Muscle layer of colon (tissue), 2 donors: ENCODE data around the gene CLSTN2.

Experiments
- H3K27ac ChIP-seq: one replicate; pipeline ENCODE4 v1.7.0; 2013; ENCODE audit warnings: low read depth, mild to moderate bottlenecking, low read length, moderate library complexity
- H3K27me3 ChIP-seq, 2 donors: one replicate each; pipeline ENCODE4 v1.7.0; 2013; ENCODE audit warnings: low read length in 2 of 2, mild to moderate bottlenecking in 2 of 2; ENCODE audit not compliant: insufficient read depth in 2 of 2, control insufficient read depth in 1 of 2
- H3K36me3 ChIP-seq: one replicate; pipeline ENCODE4 v1.7.0; 2013; ENCODE audit warnings: mild to moderate bottlenecking, low read length; ENCODE audit not compliant: insufficient read depth
- H3K4me1 ChIP-seq: one replicate; pipeline ENCODE4 v1.7.0; 2013; ENCODE audit warnings: mild to moderate bottlenecking, low read length; ENCODE audit not compliant: insufficient read depth
- H3K4me3 ChIP-seq, 2 donors: one replicate each; pipeline ENCODE4 v1.7.0; 2013; ENCODE audit warnings: low read length in 2 of 2, low read depth in 1 of 2, mild to moderate bottlenecking in 1 of 2, moderate library complexity in 1 of 2
- H3K9ac ChIP-seq: one replicate; pipeline ENCODE4 v1.7.0; 2013; ENCODE audit warnings: low read length
- H3K9me3 ChIP-seq: one replicate; pipeline ENCODE4 v1.7.0; 2013; ENCODE audit warnings: mild to moderate bottlenecking, low read length
- donor health status: abdominal sarcoma.
- donor health status: Adenocarcinoma of cecum.

Gene CLSTN2

DNA sequence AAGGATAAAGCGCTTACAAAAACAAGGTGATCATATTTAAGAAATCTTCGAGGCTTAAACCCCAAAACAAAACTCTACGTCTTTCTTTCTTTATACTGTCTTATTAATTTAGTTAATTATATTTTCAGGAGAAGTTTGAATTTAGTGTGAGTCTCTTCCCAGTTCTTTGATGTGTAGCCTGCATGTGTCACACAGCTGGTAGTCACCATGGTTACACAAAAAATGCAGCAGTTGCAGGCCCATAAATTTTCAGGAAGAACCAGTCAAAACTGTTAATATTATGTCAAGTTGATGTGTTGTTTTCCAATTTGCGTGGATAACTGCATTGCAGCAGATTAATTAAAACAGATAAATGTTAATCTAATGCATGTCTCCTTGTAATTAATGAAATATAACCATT lies 10.4 kb downstream of the CLSTN2 start:
- no peak overlapping the region for H3K27ac ChIP-seq

DNA sequence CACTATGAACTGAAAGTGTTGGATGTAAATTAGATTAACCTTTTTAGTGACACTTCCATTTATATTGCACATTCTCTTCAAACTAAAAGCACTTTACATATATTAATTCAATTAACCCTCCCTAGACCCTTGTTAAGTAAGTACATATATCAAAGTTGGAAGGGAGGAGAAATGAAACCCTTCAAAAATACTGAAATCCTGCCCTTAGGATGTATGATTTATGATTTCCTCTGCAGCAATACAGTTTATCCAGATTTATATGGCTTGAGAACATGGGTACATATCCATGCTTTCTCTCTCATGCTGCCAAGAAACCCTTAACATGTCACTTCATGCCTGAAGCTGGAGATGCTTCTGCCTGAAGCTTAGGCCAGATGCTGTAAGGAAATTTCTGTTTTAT lies 11.0 kb downstream of the CLSTN2 start:
- H3K27me3 ChIP-seq = peaks cover 0 to 5% of the 10 kb centered on the region in 2 donors
- H3K9ac ChIP-seq = no peak overlapping the region
- H3K4me1 ChIP-seq = no peaks in the 10 kb centered on the region
- no peaks in the 10 kb centered on the region for H3K36me3 ChIP-seq
- H3K27ac ChIP-seq = no peak overlapping the region
- no peaks in the 10 kb centered on the region for H3K9me3 ChIP-seq
- no peak overlapping the region for H3K4me3 ChIP-seq

More for the DNA sequence above, 10.4 kb downstream of the CLSTN2 start:
- Histone ChIP-seq H3K4me1 (no peaks in the 10 kb centered on the region), H3K27me3 (peaks cover 0 to 5% of the 10 kb centered on the region in 2 donors), H3K4me3 (no peak overlapping the region), H3K36me3 (no peaks in the 10 kb centered on the region), H3K9ac (no peak overlapping the region), H3K9me3 (no peaks in the 10 kb centered on the region)

DNA sequence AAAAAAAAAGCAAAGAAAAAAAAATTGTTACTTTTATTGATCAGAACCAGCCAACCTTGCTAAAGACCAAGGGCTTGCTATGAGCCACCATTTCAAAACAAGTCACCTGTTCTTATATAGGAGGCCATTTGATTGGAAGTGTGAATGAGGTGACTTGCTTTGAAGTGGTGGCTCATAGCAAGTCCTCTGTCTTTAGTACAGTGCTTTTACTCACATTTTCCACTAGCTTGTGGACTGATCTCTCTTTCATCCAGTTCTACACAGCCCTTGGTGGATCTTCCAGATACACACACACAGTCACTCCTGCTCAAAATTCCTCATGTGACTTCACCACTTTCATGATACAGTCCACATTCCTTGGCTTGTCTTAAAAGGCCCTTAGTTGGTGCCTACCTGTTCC lies 13.5 kb downstream of the CLSTN2 start:
- H3K4me1 ChIP-seq = no peaks in the 10 kb centered on the region
- H3K27me3 ChIP-seq = peaks cover 0 to 5% of the 10 kb centered on the region in 2 donors
- no peak overlapping the region for H3K4me3 ChIP-seq
- H3K9ac ChIP-seq = no peak overlapping the region
- H3K27ac ChIP-seq = no peak overlapping the region
- no peaks in the 10 kb centered on the region for H3K9me3 ChIP-seq
- no peaks in the 10 kb centered on the region for H3K36me3 ChIP-seq

DNA sequence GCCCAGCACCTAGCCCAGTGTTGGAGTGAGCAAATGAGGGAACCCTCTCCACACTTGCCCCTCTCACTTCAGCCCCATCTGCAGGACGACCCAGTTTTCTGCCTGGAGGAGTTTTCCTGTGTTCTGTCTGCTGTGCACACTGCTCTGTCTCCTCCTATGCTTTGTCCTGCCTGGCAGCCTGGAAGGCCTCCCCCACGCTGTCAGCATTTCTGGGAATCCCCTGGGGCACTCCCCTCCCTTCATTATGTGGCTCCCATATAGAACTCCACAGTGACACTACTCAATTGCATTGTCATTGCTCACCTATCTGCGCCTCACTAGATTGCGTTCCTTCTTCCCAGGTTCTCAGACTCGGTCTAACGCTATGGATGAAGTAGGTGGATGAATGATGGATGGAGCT lies 13.9 kb downstream of the CLSTN2 start:
- H3K36me3 ChIP-seq = no peaks in the 10 kb centered on the region
- no peak overlapping the region for H3K9ac ChIP-seq
- H3K27ac ChIP-seq = no peak overlapping the region
- H3K27me3 ChIP-seq = peaks cover 0 to 5% of the 10 kb centered on the region in 2 donors
- no peaks in the 10 kb centered on the region for H3K9me3 ChIP-seq
- no peaks in the 10 kb centered on the region for H3K4me1 ChIP-seq
- H3K4me3 ChIP-seq = no peak overlapping the region

DNA sequence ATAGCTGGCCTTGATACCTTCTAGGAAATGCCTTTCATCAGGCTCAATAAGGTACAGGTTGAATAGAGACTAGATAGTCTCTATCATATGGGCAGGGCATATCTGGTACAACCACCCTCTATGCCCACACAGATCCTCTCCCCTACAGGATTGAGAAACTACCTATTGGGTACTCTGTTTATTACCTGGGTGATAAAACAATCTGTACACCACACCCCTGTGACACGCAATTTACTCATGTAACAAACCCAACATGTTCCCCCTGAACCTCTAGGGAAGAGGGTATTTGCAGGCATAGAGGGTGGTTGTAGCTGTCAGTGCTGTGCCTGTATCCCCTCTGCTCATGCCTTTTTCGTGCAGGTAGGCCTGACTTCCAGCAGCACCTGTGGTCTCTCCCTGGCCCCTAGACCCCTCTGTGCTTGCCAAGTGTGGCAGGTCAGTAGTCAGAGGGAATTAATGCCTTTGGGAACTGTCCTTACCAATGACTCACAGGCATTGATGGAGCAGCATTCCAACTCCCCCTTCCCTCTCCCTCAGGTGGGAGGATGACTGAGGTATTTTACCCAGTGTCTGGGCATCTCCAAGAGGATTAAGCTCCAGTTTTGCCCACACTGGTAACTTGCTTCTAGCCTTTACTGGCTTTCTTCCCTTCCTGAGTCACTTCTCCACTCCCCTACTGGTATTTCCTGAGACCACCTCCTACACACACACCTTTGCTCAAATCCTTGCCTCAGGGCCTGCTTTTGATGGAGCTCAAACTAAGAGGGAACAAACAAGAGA lies 18.3 kb downstream of the CLSTN2 start:
- no peaks in the 10 kb centered on the region for H3K4me1 ChIP-seq
- no peak overlapping the region for H3K4me3 ChIP-seq
- H3K9ac ChIP-seq = no peak overlapping the region
- no peaks in the 10 kb centered on the region for H3K9me3 ChIP-seq
- H3K27me3 ChIP-seq = no peaks in the 10 kb centered on the region
- no peaks in the 10 kb centered on the region for H3K36me3 ChIP-seq
- H3K27ac ChIP-seq = no peak overlapping the region

DNA sequence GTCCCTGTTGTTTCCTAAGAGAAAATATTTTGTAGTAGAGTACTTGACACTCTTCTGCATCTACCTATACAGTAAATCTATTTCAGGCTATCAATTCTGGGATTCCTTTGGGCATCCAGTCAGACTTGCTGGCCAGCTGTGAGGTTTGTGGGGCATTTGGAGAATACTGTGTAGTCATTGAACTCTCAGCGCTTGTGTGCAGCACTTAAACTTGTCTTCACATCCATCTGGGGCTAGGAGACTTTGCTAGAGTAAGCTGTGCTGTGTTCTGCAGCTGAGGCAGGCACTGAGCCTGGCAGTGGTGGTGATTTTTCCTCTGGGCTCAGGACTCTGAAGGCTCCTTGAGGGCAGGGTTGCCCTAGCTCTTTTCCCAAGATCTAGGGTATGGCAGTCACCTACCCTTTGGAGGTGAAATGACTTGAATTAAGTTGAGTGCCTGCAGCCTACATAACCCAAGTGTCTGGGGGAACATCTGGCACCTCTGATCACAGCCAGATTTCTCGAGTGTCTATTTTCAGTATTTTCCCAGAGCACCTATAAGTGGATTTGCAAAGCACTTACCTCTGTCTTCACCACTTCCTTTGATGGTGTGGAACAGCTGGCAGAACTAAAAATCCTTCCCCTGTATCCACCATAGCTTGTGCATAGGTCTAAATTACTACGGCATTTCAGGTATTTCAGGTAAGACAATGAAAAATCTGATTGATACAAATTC lies 19.3 kb downstream of the CLSTN2 start:
- H3K36me3 ChIP-seq = no peaks in the 10 kb centered on the region
- H3K27me3 ChIP-seq = no peaks in the 10 kb centered on the region
- H3K4me3 ChIP-seq = no peak overlapping the region
- no peak overlapping the region for H3K9ac ChIP-seq
- no peak overlapping the region for H3K27ac ChIP-seq
- H3K9me3 ChIP-seq = no peaks in the 10 kb centered on the region
- no peaks in the 10 kb centered on the region for H3K4me1 ChIP-seq

DNA sequence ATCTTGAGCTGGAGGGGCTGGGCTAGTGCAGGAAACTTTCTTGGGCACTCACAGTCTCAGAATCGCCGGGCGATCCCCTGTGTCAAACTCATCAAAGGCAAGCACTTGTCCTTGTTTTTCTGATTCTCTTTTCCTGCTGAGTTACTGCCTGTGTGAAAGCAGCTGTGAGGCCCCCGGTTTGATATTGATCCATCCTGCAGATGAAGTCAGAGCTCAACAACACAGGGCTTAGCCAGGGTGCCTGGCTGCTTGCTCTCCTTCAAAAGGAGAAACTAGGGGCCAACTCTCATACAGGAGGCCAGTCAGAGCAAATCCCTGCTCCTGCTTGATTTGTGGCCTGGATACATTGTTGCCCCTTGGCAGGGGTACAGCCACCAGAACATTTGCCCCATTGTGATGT lies 22.9 kb downstream of the CLSTN2 start:
- no peaks in the 10 kb centered on the region for H3K4me1 ChIP-seq
- H3K9ac ChIP-seq = no peak overlapping the region
- no peaks in the 10 kb centered on the region for H3K9me3 ChIP-seq

DNA sequence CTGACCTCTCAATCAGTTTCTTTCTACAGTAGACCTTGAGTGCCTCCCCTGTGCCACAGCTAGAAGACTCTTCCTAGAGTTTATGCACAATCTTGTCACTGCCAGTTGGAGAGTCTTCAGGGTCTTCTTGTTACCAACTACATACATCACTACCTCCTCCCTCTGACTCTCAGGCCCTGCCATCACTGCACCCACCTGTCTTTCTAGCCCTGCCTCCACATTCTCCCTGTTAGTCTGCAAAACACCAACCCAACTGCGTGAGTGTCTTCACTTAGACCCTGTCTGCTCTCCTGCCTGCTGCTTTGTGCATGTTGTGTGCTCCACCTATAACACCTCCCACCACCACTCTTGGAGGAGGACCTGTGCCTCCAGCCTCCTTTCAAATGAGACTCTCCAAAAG lies 34.4 kb downstream of the CLSTN2 start:
- no peaks in the 10 kb centered on the region for H3K4me1 ChIP-seq
- no peak overlapping the region for H3K27ac ChIP-seq
- H3K36me3 ChIP-seq = no peaks in the 10 kb centered on the region
- H3K27me3 ChIP-seq = no peaks in the 10 kb centered on the region
- H3K4me3 ChIP-seq = no peak overlapping the region
- no peak overlapping the region for H3K9ac ChIP-seq
- no peaks in the 10 kb centered on the region for H3K9me3 ChIP-seq

More for the DNA sequence above, 22.9 kb downstream of the CLSTN2 start:
- no peak overlapping the region for H3K27ac ChIP-seq
- H3K36me3 ChIP-seq = no peaks in the 10 kb centered on the region
- no peaks in the 10 kb centered on the region for H3K27me3 ChIP-seq
- no peak overlapping the region for H3K4me3 ChIP-seq

DNA sequence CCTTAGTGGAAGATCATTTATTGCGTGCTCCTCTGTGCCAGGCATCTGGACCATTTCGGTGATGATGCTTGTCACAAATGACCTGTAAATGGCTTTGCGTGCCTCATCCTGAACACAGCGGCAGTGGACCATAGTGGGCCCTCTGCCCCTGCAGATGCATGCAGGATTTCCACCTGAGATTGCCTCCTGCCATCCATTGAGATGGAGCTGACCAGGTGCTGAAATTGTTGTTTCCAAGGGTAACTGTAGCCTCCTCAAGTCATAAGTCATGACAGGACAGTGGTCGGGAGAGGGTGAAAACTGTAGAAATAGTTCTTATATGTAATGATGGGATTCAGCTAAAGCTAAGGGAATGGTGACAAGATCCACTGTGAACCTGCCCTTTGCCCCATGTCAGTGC lies 35.5 kb downstream of the CLSTN2 start:
- Histone ChIP-seq H3K4me1 (no peaks in the 10 kb centered on the region), H3K36me3 (no peaks in the 10 kb centered on the region), H3K9ac (no peak overlapping the region), H3K27me3 (no peaks in the 10 kb centered on the region), H3K27ac (no peak overlapping the region), H3K9me3 (no peaks in the 10 kb centered on the region), H3K4me3 (no peak overlapping the region)

DNA sequence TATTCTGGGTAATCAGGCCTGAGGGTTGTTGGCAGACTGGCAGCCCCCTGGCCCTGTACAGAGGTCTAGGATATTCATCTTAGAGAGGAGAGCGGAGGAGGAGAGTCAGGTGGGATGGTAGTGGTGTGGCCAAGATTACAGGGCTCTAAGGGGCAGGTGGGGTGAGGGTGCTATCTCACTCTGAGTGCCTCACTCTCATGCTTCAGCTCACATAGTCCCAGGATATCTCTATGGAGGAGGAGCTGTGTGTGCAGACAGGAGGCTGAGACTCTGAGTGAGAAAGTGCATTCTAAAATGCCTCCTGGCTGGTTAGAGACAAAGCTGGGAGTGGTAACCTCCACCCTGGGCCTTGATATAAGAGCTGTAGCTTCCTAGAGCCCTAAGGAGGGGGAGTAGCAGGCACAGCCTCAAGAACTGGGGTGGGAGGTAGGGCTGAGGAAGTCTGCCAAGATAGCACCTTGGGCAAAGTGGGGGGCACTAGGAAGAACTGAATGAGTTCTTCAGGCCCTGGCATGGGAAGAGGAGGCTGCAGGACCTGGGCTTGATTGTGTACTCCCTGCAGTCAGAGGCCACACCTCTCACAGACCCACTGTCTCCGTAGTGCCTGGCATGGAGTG lies 39.9 kb downstream of the CLSTN2 start:
- H3K27ac ChIP-seq = no peak overlapping the region
- H3K4me3 ChIP-seq = no peak overlapping the region
- no peak overlapping the region for H3K9ac ChIP-seq
- no peaks in the 10 kb centered on the region for H3K9me3 ChIP-seq
- no peaks in the 10 kb centered on the region for H3K36me3 ChIP-seq
- no peaks in the 10 kb centered on the region for H3K27me3 ChIP-seq
- H3K4me1 ChIP-seq = no peaks in the 10 kb centered on the region

DNA sequence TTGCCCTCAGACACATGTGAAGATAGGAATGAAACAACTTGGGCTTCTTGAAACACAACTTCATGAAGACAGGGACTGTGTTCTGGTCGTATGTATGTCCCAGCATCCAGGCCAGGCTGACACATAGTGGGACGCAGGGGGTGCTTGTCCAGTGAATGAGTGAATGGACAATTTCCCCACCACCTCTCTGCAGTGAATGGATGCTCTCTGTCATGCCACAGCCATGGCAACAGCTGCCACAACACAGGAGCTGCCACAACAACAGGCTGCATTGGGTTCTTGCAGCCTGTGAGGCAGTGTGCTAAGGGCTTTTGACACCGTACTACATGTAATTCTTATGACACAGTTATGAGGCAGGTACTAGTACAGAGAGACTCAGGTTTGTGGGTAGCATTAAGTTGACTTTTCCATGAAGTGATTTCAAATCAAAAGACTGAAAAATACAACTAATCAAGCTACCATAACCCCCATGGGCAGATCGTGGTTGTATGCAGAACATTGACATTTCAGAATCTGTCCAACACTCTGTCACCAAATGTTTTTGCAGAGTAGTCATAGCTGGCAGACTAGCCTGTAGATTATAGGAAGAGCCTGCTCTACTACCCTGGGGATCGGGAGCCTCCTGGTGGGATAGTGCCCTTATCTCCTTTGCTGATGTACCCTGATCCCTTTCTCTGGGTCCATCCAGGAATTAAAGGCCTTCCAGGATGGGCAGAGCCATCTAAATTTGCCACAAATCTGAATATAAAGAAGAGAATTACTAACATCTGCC lies 40.8 kb downstream of the CLSTN2 start:
- no peaks in the 10 kb centered on the region for H3K36me3 ChIP-seq
- no peak overlapping the region for H3K9ac ChIP-seq
- H3K9me3 ChIP-seq = no peaks in the 10 kb centered on the region
- no peaks in the 10 kb centered on the region for H3K4me1 ChIP-seq
- no peak overlapping the region for H3K27ac ChIP-seq
- no peaks in the 10 kb centered on the region for H3K27me3 ChIP-seq
- H3K4me3 ChIP-seq = no peak overlapping the region
